Mononuclear cell (primary cell): ENCODE measurements around the gene SLC23A2. TPM values are rescaled to one million over a fixed set of nuclear protein-coding genes. Genes with fewer than 3 reads are reported as not detected.

Experiments
- total RNA-seq: library from RNA; depleted of rRNA; stranded (reverse); fragments of >200 nt; gene quantifications from one replicate; pipeline ENCODE4 v1.2.3, GENCODE V29; 2012

The SLC23A2 gene
- total RNA-seq, 1 donor: 20.9 TPM

Other genes starting within 250 kb of the SLC23A2 start
- gene RASSF2, start 177.9 kb downstream of the SLC23A2 start, total RNA-seq: 78.0 TPM
- 53.7 TPM for gene TMEM230, start 111.6 kb upstream of the SLC23A2 start, total RNA-seq
- 18.7 TPM for gene PCNA, start 118.4 kb upstream of the SLC23A2 start, total RNA-seq
- 49.1 TPM for gene CDS2, start 125.5 kb upstream of the SLC23A2 start, total RNA-seq